ENCODE data around the gene APC2. TPM values are rescaled to one million over a fixed set of nuclear protein-coding genes. Genes with fewer than 3 reads are reported as not detected.

APC2 gene
- total and polyA plus RNA-seq, 2 donors = 0.66 to 1.2 TPM

DNA sequence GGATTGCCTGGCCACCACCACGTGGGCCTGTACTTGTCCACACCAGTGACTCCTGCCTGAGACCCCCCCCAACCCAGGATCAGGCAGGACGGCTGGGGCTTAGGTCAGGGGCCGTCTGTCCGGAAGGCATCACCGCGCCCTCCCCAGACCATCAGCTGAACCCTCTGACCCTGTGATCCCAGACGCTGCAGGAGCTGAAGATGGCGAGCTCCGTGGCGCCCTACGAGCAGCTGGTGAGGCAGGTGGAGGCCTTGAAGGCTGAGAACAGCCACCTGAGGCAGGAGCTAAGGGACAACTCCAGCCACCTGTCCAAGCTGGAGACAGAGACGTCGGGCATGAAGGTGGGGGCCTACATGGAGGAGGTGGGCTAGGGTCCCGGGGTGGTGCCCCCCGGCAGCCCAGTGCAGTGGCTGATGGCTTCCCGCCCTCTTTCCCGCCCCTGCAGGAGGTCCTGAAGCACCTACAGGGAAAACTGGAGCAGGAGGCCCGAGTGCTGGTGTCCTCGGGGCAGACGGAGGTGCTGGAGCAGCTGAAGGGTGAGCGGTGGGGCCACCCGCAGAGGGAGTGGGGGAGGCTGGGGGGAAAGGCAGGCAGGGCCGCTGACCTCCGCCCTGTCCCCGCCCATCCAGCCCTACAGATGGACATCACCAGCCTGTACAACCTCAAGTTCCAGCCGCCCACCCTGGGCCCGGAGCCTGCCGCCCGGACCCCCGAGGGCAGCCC, 3.0 kb downstream of the APC2 start:
- no peaks in the 10 kb centered on the region for H3K4me1 ChIP-seq (ENCODE audit: insufficient read depth)
- 62% methylated on average over 30 of the region's 30 CpGs for WGBS
- H3K4me3 ChIP-seq (ENCODE audit: low read depth, low read length) = no peak overlapping the region
- no peak overlapping the region for H3K27ac ChIP-seq (ENCODE audit: low read depth)
- no peaks in the 10 kb centered on the region for H3K36me3 ChIP-seq (ENCODE audit: insufficient read depth)
- no peak for DNase-seq (ENCODE audit: extremely low spot score)

DNA sequence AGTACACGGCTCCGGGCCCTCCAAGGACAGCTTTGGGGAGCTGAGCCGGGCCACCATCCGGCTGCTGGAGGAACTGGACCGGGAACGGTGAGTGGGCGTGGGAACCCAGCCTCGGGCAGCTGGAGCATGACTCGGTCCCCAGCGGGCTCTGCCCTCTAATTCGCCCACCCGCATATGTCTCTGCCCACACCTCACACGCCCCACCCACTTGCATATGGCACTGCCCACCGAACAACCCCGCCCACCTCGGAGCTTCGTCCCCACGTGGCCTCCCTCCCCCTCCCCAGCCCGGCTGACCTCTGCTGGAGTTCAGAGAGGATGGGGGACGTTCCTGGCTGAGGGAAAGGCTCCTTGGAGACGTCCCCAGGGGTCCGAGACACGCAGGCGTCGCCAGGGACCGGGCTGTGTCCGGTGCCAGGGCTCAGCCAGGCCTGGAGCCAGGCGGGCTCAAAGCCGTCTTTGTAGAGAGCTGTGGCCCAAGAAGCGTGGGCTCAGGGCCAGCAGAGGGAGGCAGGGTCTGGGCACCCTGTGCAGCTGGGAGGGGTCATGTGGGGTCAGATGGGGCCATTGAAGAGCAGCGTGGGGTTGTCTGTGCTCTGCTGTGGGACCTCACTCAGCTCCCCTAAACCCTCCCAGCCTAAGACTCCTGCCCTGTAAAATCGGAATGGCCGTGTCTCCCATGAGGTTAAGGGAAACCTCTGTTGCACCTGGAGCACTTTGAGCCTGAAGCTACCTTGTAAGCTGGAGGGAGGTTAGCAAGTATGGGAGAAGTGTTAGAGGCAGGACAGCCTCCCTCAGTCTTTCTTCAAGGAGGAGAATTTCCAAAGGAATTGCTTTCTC, 3.8 kb downstream of the APC2 start:
- no peak overlapping the region for H3K27ac ChIP-seq (ENCODE audit: low read depth)

DNA sequence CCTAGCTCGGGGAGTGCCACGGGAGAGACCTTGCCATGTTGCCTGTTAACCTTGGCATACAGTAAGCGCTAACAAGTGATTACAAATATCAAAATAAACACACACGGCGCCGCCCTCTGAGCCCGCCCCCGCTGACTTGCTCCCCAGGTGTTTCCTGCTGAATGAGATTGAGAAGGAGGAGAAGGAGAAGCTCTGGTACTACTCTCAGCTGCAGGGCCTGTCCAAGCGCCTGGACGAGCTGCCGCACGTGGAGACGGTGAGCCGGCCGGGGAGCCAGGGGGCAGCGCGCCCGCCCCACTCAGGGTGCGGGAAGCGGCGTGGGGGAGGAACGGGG, 5.0 kb downstream of the APC2 start:
- Histone ChIP-seq H3K4me1 (ENCODE audit: insufficient read depth) (no peaks in the 10 kb centered on the region), H3K4me3 (ENCODE audit: low read depth, low read length) (no peak overlapping the region), H3K36me3 (ENCODE audit: insufficient read depth) (no peaks in the 10 kb centered on the region), H3K27ac (ENCODE audit: low read depth) (no peak overlapping the region)
- no peak for DNase-seq (ENCODE audit: extremely low spot score)
- WGBS = 11% methylated on average over 22 of the region's 22 CpGs

More for the DNA sequence above, 3.8 kb downstream of the APC2 start:
- Histone ChIP-seq H3K4me3 (ENCODE audit: low read depth, low read length) (no peak overlapping the region), H3K36me3 (ENCODE audit: insufficient read depth) (no peaks in the 10 kb centered on the region), H3K4me1 (ENCODE audit: insufficient read depth) (no peaks in the 10 kb centered on the region)
- WGBS = 30% methylated on average over 33 of the region's 33 CpGs
- no peak for DNase-seq (ENCODE audit: extremely low spot score)

DNA sequence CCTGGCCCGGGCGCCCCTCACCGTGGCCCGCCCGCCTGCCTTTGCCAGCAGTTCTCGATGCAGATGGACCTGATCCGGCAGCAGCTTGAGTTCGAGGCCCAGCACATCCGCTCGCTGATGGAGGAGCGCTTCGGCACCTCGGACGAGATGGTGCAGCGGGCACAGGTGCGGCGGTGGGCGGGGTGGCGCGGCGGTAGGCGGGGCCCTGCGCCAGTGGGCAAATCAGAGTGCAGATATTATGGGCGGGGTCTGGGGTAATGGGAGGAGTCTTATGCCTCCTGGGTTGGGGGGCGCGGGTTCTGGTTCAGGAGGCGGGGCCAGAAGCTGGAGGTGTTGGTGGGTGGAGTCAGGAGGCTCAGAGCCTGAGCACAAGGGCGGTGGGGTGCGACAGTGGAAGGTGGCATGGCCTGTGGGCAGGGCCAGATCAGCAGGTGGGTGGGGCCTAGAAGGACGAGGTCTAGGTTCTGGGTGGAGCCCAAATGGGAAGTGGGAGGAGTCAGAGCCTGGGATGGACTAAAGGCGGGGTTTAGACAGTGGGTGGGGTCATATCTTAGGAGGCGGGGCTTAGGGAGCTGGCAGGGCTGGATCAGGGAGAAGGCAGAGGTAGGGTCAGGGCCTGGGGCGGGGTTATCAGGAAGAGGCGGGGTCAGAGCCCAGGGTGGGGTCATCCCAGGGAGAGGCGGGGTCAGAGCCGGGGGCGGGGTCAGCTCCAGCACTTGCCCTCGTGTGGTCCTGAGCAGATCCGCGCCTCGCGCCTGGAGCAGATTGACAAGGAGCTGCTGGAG, 5.6 kb downstream of the APC2 start:
- H3K4me3 ChIP-seq (ENCODE audit: low read depth, low read length) = no peak overlapping the region
- no peak for DNase-seq (ENCODE audit: extremely low spot score)
- H3K36me3 ChIP-seq (ENCODE audit: insufficient read depth) = no peaks in the 10 kb centered on the region
- no peaks in the 10 kb centered on the region for H3K4me1 ChIP-seq (ENCODE audit: insufficient read depth)
- 6% methylated on average over 42 of the region's 42 CpGs for WGBS
- no peak overlapping the region for H3K27ac ChIP-seq (ENCODE audit: low read depth)

DNA sequence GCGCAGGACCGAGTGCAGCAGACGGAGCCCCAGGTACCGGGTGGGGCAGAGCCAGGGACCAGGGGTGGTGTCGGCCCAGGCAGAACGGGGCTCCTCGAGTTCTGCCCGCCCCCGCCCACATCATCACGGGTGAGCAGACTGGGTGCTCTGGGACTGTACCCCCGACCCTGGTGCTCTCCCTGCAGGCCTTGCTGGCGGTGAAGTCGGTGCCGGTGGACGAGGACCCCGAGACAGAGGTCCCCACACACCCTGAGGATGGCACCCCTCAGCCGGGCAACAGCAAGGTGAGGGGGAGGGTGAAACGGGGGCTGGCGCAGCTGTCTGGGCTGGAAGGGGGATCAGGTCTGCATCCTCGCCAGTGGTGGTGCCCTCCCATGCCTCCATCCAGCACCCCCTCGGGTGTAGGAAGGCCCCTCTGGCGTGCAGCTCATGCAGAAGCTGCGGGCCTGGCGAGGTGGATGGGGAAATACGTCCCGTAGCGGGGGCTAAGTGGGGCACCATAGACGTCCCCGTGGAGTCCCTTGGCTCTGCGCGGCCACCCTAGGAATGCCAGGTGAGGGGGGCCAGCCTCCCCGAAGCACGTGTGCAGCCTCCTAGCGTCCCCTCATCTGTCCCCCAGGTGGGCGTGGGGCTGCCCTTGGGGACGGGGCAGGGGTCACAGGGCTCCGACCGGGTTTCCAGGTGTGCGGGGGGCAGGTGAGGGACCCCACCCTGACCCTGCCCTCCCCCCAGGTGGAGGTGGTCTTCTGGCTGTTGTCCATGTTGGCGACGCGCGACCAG, 6.4 kb downstream of the APC2 start:
- no peak overlapping the region for H3K27ac ChIP-seq (ENCODE audit: low read depth)
- 38% methylated on average over 43 of the region's 43 CpGs for WGBS
- no peaks in the 10 kb centered on the region for H3K4me1 ChIP-seq (ENCODE audit: insufficient read depth)
- no peak overlapping the region for H3K4me3 ChIP-seq (ENCODE audit: low read depth, low read length)
- no peak for DNase-seq (ENCODE audit: extremely low spot score)
- H3K36me3 ChIP-seq (ENCODE audit: insufficient read depth) = no peaks in the 10 kb centered on the region

DNA sequence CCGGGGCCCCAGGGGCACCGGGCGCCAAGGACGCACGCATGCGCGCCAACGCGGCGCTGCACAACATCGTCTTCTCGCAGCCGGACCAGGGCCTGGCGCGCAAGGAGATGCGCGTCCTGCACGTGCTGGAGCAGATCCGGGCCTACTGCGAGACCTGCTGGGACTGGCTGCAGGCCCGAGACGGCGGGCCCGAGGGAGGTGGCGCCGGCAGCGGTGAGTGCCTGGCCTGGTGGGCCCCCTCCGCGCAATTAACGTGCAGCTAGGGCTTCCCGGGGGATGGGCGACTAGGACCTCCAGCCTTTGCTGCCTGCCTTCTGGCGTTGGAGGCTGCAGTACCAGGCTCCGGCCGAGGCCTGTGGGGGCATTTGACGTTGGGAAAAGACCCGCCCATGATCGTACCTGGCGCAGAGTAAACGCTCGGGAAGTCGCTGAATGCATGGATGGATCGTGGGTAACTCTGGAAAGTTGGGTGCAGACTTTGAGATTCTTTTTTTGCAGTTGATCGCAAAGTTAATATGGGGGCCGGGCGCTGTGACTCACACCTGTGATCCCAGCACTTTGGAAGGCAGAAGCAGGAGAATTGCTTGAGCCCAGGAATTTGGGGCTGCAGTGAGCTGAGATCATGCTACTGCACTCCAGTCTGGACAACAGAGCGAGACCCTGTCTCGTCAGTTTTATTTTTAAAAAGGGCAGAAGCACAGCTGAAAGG, 7.3 kb downstream of the APC2 start:
- 16% methylated on average over 48 of the region's 48 CpGs for WGBS
- H3K4me3 ChIP-seq (ENCODE audit: low read depth, low read length) = no peak overlapping the region
- H3K36me3 ChIP-seq (ENCODE audit: insufficient read depth) = no peaks in the 10 kb centered on the region
- no peaks in the 10 kb centered on the region for H3K4me1 ChIP-seq (ENCODE audit: insufficient read depth)
- no peak for DNase-seq (ENCODE audit: extremely low spot score)
- no peak overlapping the region for H3K27ac ChIP-seq (ENCODE audit: low read depth)

DNA sequence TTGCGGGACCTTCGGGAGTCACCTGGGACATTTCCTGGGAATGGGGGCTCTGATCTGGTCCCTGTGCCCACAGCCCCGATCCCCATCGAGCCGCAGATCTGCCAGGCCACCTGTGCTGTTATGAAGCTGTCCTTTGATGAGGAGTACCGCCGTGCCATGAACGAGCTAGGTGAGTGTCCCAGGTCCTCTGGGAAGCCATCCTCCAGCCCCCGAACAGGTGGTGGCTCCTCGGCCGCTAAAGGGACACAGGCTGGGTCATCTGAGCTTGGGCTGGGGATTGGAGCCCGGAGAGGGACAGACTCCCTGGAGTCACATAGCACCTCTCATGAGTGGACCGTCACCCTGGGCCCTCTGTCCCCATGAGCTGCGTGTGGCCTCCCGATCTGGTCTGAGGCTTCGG, 8.0 kb downstream of the APC2 start:
- WGBS = 81% methylated on average over 16 of the region's 16 CpGs
- no peak for DNase-seq (ENCODE audit: extremely low spot score)
- no peaks in the 10 kb centered on the region for H3K36me3 ChIP-seq (ENCODE audit: insufficient read depth)
- no peak overlapping the region for H3K27ac ChIP-seq (ENCODE audit: low read depth)
- H3K4me3 ChIP-seq (ENCODE audit: low read depth, low read length) = no peak overlapping the region
- H3K4me1 ChIP-seq (ENCODE audit: insufficient read depth) = no peaks in the 10 kb centered on the region

DNA sequence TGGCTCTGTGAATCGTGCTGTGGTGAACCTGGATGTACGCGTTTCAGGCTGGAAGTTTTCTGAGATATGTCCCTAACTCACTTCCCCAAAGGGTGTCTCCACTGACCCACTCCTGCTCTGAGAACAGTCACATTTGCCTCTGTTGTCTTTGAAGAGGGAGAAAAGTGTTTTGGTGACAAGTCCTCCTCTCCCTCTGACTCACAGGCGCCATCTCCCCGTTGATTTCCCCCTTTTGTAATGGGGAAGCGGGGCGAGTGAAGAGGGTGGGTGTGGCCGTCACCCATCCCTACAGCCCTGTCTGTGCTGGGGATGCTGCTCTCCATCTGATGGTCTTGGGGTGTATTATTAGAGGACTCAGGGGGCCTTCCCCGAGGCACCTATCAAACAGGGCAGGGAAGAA, 9.6 kb downstream of the APC2 start:
- Histone ChIP-seq H3K36me3 (ENCODE audit: insufficient read depth) (no peaks in the 10 kb centered on the region), H3K27ac (ENCODE audit: low read depth) (no peak overlapping the region), H3K4me3 (ENCODE audit: low read depth, low read length) (no peak overlapping the region), H3K4me1 (ENCODE audit: insufficient read depth) (no peaks in the 10 kb centered on the region)
- no peak for DNase-seq (ENCODE audit: extremely low spot score)
- WGBS = 72% methylated on average over 9 of the region's 9 CpGs

DNA sequence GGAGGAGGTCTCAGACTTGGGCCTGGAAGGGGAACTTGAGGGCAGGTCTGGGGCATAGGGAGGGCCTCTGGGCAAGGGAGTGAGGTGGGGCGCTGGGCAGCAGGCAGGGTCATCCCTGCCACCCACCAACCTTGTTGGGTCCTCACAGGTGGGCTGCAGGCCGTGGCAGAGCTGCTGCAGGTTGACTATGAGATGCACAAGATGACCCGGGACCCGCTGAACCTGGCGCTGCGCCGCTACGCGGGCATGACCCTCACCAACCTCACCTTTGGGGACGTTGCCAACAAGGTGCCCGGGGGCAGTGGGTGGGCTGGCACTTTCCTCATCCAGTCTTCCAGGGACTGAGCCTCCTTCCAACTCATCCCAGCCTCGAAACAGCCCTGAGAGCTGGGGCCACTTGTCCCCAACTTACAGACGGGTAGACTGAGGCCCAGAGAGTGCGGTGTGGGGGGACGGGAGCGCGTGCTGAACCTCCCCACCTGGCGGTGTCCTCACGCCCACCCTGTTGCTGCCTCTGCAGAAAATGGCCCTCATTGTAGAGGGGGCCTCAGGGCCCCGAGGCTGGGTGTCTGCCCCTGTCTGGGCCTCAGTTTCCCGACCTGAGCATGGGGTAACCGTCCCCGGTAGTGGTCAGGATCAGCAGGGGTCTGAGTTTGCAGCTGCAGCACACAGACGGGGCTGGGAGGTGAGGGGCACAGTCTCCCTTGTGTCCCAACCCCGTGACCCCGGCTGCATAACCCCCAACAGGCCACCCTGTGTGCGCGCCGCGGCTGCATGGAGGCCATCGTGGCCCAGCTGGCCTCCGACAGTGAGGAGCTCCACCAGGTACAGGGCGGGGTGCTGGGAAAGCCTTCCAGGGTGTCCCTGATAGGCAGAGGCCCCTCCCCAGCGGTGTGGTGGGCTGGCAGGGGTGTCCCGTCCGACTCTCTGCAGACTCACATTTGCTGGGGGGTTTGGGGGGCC, 10.4 kb downstream of the APC2 start:
- DNase-seq (ENCODE audit: extremely low spot score) = no peak
- WGBS = 95% methylated on average over 36 of the region's 36 CpGs
- Histone ChIP-seq H3K36me3 (ENCODE audit: insufficient read depth) (no peaks in the 10 kb centered on the region), H3K4me3 (ENCODE audit: low read depth, low read length) (no peak overlapping the region), H3K27ac (ENCODE audit: low read depth) (no peak overlapping the region), H3K4me1 (ENCODE audit: insufficient read depth) (no peaks in the 10 kb centered on the region)

DNA sequence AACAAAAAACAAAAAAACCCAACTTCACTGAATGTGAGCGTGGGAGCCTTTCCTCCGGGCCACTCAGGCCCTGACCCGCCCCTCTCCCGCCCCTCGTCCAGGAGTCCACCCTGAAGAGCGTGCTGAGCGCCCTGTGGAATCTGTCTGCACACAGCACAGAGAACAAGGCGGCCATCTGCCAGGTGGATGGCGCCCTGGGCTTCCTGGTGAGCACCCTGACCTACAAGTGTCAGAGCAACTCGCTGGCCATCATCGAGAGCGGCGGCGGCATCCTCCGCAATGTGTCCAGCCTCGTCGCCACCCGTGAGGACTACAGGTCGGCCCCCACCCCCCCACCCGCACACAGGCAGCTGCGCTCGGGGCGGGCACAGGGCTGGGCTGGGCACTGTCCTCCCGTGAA, 11.9 kb downstream of the APC2 start:
- Histone ChIP-seq H3K36me3 (ENCODE audit: insufficient read depth) (no peaks in the 10 kb centered on the region), H3K4me3 (ENCODE audit: low read depth, low read length) (no peak overlapping the region), H3K4me1 (ENCODE audit: insufficient read depth) (peaks cover 3% of the 10 kb centered on the region), H3K27ac (ENCODE audit: low read depth) (no peak overlapping the region)
- DNase-seq (ENCODE audit: extremely low spot score) = no peak
- WGBS = 94% methylated on average over 24 of the region's 24 CpGs

DNA sequence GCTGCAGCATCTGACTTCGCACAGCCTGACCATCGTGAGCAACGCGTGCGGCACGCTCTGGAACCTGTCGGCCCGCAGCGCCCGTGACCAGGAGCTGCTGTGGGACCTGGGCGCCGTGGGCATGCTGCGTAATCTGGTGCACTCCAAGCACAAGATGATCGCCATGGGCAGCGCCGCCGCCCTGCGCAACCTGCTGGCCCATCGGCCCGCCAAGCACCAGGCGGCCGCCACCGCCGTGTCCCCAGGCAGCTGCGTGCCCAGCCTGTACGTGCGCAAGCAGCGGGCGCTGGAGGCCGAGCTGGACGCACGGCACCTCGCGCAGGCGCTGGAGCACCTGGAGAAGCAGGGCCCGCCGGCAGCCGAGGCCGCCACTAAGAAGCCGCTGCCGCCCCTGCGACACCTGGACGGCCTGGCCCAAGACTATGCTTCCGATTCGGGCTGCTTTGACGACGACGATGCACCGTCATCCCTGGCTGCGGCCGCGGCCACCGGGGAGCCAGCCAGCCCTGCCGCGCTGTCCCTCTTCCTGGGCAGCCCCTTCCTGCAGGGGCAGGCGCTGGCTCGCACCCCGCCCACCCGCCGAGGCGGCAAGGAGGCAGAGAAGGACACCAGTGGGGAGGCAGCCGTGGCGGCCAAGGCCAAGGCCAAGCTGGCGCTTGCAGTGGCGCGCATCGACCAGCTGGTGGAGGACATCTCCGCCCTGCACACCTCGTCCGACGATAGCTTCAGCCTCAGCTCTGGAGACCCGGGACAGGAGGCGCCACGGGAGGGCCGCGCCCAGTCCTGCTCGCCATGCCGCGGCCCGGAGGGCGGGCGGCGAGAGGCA, 15.5 kb downstream of the APC2 start:
- Histone ChIP-seq H3K4me1 (ENCODE audit: insufficient read depth) (peaks cover 11% of the 10 kb centered on the region), H3K4me3 (ENCODE audit: low read depth, low read length) (no peak overlapping the region), H3K36me3 (ENCODE audit: insufficient read depth) (no peaks in the 10 kb centered on the region), H3K27ac (ENCODE audit: low read depth) (no peak overlapping the region)
- WGBS = 41% methylated on average over 83 of the region's 83 CpGs
- no peak for DNase-seq (ENCODE audit: extremely low spot score)
